ENCODE results near the gene ACKR3. TPM values are rescaled to one million over a fixed set of nuclear protein-coding genes. Genes with fewer than 3 reads are reported as not detected.

The ACKR3 gene
- total and polyA plus RNA-seq, 4 donors, result 6.8 to 30.2 (median 14.4) TPM

GRCh38 chr2:236628981-236629605 lies 59.5 kb downstream of the ACKR3 start:
- Histone ChIP-seq H3K4me3 (no peak overlapping the region), H3K27ac (ENCODE audit: low read depth in 1 of 2, low read length in 1 of 2) (no peak overlapping the region), H3K36me3 (ENCODE audit: control insufficient read depth in 4 of 4, insufficient read depth in 4 of 4, low read length in 4 of 4) (no peaks in the 10 kb centered on the region), H3K4me1 (ENCODE audit: control insufficient read depth in 5 of 5, insufficient read depth in 5 of 5, low read length in 5 of 5) (peaks cover 0 to 5% (median 0%) of the 10 kb centered on the region in 5 donors), H3K27me3 (ENCODE audit: control insufficient read depth in 3 of 3, insufficient read depth in 3 of 3, low read length in 2 of 3) (peaks cover 0 to 2% (median 0%) of the 10 kb centered on the region in 3 donors), H3K9me3 (ENCODE audit: control insufficient read depth in 4 of 4, insufficient read depth in 3 of 4, low read length in 3 of 4) (peaks cover 0 to 2% (median 0%) of the 10 kb centered on the region in 4 donors), H3K9ac (ENCODE audit: insufficient read depth in 1 of 2, low read length in 2 of 2) (no peak overlapping the region)
- WGBS, 2 donors, result 79 to 89% methylated on average over 11 of the region's 11 CpGs
- TF ChIP-seq CTCF (IDR thresholded peaks at IDR 0.05; ENCODE audit: control extremely low read depth, extremely low read depth), result no peak
- DNase-seq (peak in 1 of 3 donors; percentile 6), ATAC-seq (ENCODE audit: insufficient read depth, low FRiP score) (no peak)

GRCh38 chr2:236629961-236630872 lies 60.6 kb downstream of the ACKR3 start:
- DNase-seq, result peak in 1 of 3 donors; percentile 7
- ATAC-seq (ENCODE audit: insufficient read depth, low FRiP score), result no peak
- H3K9ac ChIP-seq (ENCODE audit: insufficient read depth in 1 of 2, low read length in 2 of 2), result no peak overlapping the region
- 90% methylated on average over 16 of the region's 16 CpGs for WGBS, 2 donors
- H3K36me3 ChIP-seq (ENCODE audit: control insufficient read depth in 4 of 4, insufficient read depth in 4 of 4, low read length in 4 of 4), result no peaks in the 10 kb centered on the region
- H3K4me3 ChIP-seq, result no peak overlapping the region
- H3K9me3 ChIP-seq (ENCODE audit: control insufficient read depth in 4 of 4, insufficient read depth in 3 of 4, low read length in 3 of 4), result peaks cover 0 to 2% (median 0%) of the 10 kb centered on the region in 4 donors
- TF ChIP-seq CTCF (IDR thresholded peaks at IDR 0.05; ENCODE audit: control extremely low read depth, extremely low read depth), result no peak
- H3K27me3 ChIP-seq (ENCODE audit: control insufficient read depth in 3 of 3, insufficient read depth in 3 of 3, low read length in 2 of 3), result peaks cover 0 to 2% (median 0%) of the 10 kb centered on the region in 3 donors
- H3K4me1 ChIP-seq (ENCODE audit: control insufficient read depth in 5 of 5, insufficient read depth in 5 of 5, low read length in 5 of 5), result peaks cover 0 to 5% (median 0%) of the 10 kb centered on the region in 5 donors
- H3K27ac ChIP-seq (ENCODE audit: low read depth in 1 of 2, low read length in 1 of 2), result no peak overlapping the region

- H3K27me3 ChIP-seq (ENCODE audit: control insufficient read depth in 3 of 3, insufficient read depth in 3 of 3, low read length in 2 of 3), result peaks cover 0 to 2% (median 0%) of the 10 kb centered on the region in 3 donors
- DNase-seq (peak; percentile 44 to 78 (median 64)), ATAC-seq (ENCODE audit: insufficient read depth, low FRiP score) (no peak)
- no peak for TF ChIP-seq CTCF (IDR thresholded peaks at IDR 0.05; ENCODE audit: control extremely low read depth, extremely low read depth)
- 76 to 86% methylated on average over 15 of the region's 15 CpGs for WGBS, 2 donors
- no peaks in the 10 kb centered on the region for H3K36me3 ChIP-seq (ENCODE audit: control insufficient read depth in 4 of 4, insufficient read depth in 4 of 4, low read length in 4 of 4)
- no peak overlapping the region for H3K9ac ChIP-seq (ENCODE audit: insufficient read depth in 1 of 2, low read length in 2 of 2)
- H3K4me1 ChIP-seq (ENCODE audit: control insufficient read depth in 5 of 5, insufficient read depth in 5 of 5, low read length in 5 of 5), result peaks cover 0 to 5% (median 0%) of the 10 kb centered on the region in 5 donors
- peaks cover 0 to 2% (median 0%) of the 10 kb centered on the region in 4 donors for H3K9me3 ChIP-seq (ENCODE audit: control insufficient read depth in 4 of 4, insufficient read depth in 3 of 4, low read length in 3 of 4)
- H3K4me3 ChIP-seq, result no peak overlapping the region
- H3K27ac ChIP-seq (ENCODE audit: low read depth in 1 of 2, low read length in 1 of 2), result no peak overlapping the region
Observed at GRCh38 chr2:236631281-236631855, 61.7 kb downstream of the ACKR3 start.

Measured in lung (tissue), 12 donors.